CD4-positive, alpha-beta T cell (primary cell): Measurements from ENCODE around the gene VSTM1. TPM values are rescaled to one million over a fixed set of nuclear protein-coding genes. Genes with fewer than 3 reads are reported as not detected.

Source experiments
- ATAC-seq: fragments of 200-7000 bp; cut with Tn5 transposase; one replicate; pipeline ENCODE4 v1.10.0; 2022; ENCODE audit warnings: mild to moderate bottlenecking; ENCODE audit not compliant: poor library complexity
- CTCF ChIA-PET: fragments of 350-600 bp; sonication (Branson Sonifier 250); formaldehyde crosslinking; loops from one replicate; lab custom pipeline; 2021; ENCODE audit warnings: antibody characterized with exemption, inconsistent platforms; lab: Charles Lee
- POLR2A ChIA-PET: fragments of 350-600 bp; sonication (Branson Sonifier 250); formaldehyde crosslinking; loops from one replicate; lab custom pipeline; 2021; ENCODE audit warnings: antibody characterized with exemption, inconsistent platforms; lab: Charles Lee
- DNase-seq, 14 experiments: peaks; one replicate each; pipeline ENCODE4 v3.0.0-alpha.2; 2013 to 2020; ENCODE audit warnings: mixed read lengths in 2 of 14
- H3K27ac ChIP-seq, 2 donors: one replicate each; pipeline versions ENCODE4 v1.5.1 to v1.7.0; 2013; ENCODE audit warnings: low read length in 2 of 2, low read depth in 1 of 2, mild to moderate bottlenecking in 1 of 2
- H3K27me3 ChIP-seq, 2 experiments: 1 replicate in 1 of 2; 2 replicates in 1 of 2; pipeline versions ENCODE4 v1.6.1 to v1.7.0; 2013; ENCODE audit warnings: low read length in 2 of 2, control low read depth in 1 of 2, mild to moderate bottlenecking in 1 of 2, moderate library complexity in 1 of 2; ENCODE audit not compliant: insufficient read depth in 2 of 2, control insufficient read depth in 1 of 2
- H3K36me3 ChIP-seq: one replicate; pipeline ENCODE4 v1.6.1; 2013; ENCODE audit warnings: low read length, control low read depth; ENCODE audit not compliant: insufficient read depth
- H3K4me1 ChIP-seq: one replicate; pipeline ENCODE4 v1.6.1; 2013; ENCODE audit warnings: low read length, control low read depth; ENCODE audit not compliant: insufficient read depth
- H3K4me3 ChIP-seq: one replicate; pipeline ENCODE4 v1.5.1; 2013; ENCODE audit warnings: mild to moderate bottlenecking, low read length, moderate library complexity
- H3K9me3 ChIP-seq, 2 experiments: 1 replicate in 1 of 2; 2 replicates in 1 of 2; pipeline versions ENCODE4 v1.6.1 to v1.7.0; 2013; ENCODE audit warnings: low read length in 2 of 2, mild to moderate bottlenecking in 2 of 2, control low read depth in 1 of 2, moderate library complexity in 1 of 2; ENCODE audit not compliant: control insufficient read depth in 1 of 2, insufficient read depth in 1 of 2
- H3K27ac Mint-ChIP-seq: one replicate; pipeline ENCODE4 v1.8.0; 2020; ENCODE audit warnings: mixed read lengths
- H3K27me3 Mint-ChIP-seq: one replicate; pipeline ENCODE4 v1.8.0; 2021; ENCODE audit warnings: mixed read lengths
- H3K36me3 Mint-ChIP-seq: one replicate; pipeline ENCODE4 v1.8.0; 2021; ENCODE audit warnings: low read depth, mixed read lengths
- H3K4me1 Mint-ChIP-seq: one replicate; pipeline ENCODE4 v1.8.0; 2021; ENCODE audit warnings: low read depth, mixed read lengths
- H3K4me3 Mint-ChIP-seq: one replicate; pipeline ENCODE4 v1.8.0; 2020; ENCODE audit warnings: mild to moderate bottlenecking, mixed read lengths
- H3K9me3 Mint-ChIP-seq: one replicate; pipeline ENCODE4 v1.8.0; 2020; ENCODE audit warnings: mixed read lengths
- CTCF ChIP-seq: fragments of 200-600 bp; IDR thresholded peaks from one replicate; pipeline ENCODE4 v1.8.0; 2022; ENCODE audit warnings: antibody characterized with exemption, mild to moderate bottlenecking
- intact Hi-C, 2 experiments: fragments of 100-400 bp; cut with DNase I in 1 of 2; cut with micrococcal nuclease in 1 of 2; formaldehyde crosslinking; loops; one replicate each; pipeline versions ENCODE4 v1.15.1 to v1.9.0; 2023 to 2025; cut with DNase I, micrococcal nuclease
- total RNA-seq, 174 experiments: library from RNA in 2 of 174; stranded (reverse) in 2 of 174; gene quantifications; one replicate each; pipeline ENCODE4 v1.2.3 and lab custom pipeline; 2021 to 2026

VSTM1 gene
- total RNA-seq, 2 experiments from 2014 or later, result not detected

- no peak for TF ChIP-seq CTCF
- peaks cover 49% of the 10 kb centered on the region for H3K36me3 Mint-ChIP-seq
- peaks cover 18% of the 10 kb centered on the region for H3K4me1 ChIP-seq
- H3K27ac ChIP-seq, result no peak overlapping the region
- no peaks in the 10 kb centered on the region for H3K9me3 Mint-ChIP-seq
- ATAC-seq (no peak), DNase-seq (peak in 1 of 14 experiments; percentile 17)
- ChIA-PET POLR2A (no interaction called here), CTCF (no interaction called here)
- H3K4me3 ChIP-seq, result no peak overlapping the region
- peaks cover 51% of the 10 kb centered on the region for H3K36me3 ChIP-seq
- peaks cover 9% of the 10 kb centered on the region for H3K4me1 Mint-ChIP-seq
- H3K4me3 Mint-ChIP-seq, result peak overlapping the region; percentile 10
- H3K27me3 Mint-ChIP-seq, result no peaks in the 10 kb centered on the region
- intact Hi-C loops, result loop anchor here in 1 of 2 experiments (10.0 kb wide), 2 partner anchors 243 to 583 kb away; partner anchors contain the start of gene MYADM
- H3K27me3 ChIP-seq, result no peaks in the 10 kb centered on the region
- H3K9me3 ChIP-seq, result no peaks in the 10 kb centered on the region
- H3K27ac Mint-ChIP-seq, result no peak overlapping the region
These were observed 44.3 kb upstream of the VSTM1 start for GRCh38 chr19:54107876-54108490.

- H3K27ac Mint-ChIP-seq, result no peak overlapping the region
These were observed 43.0 kb upstream of the VSTM1 start for GRCh38 chr19:54106716-54107115.

GRCh38 chr19:54105796-54106195 is 42.1 kb upstream of the VSTM1 start:
- peak overlapping the region; percentile 20 for H3K4me3 Mint-ChIP-seq

More at GRCh38 chr19:54106716-54107115, 43.0 kb upstream of the VSTM1 start:
- Histone ChIP-seq H3K9me3 (no peaks in the 10 kb centered on the region), H3K4me1 (peaks cover 24% of the 10 kb centered on the region), H3K27me3 (no peaks in the 10 kb centered on the region), H3K36me3 (peaks cover 51% of the 10 kb centered on the region), H3K27ac (no peak overlapping the region), H3K4me3 (no peak overlapping the region)
- ChIA-PET POLR2A (no interaction called here), CTCF (no interaction called here)
- Mint-ChIP-seq H3K27me3 (no peaks in the 10 kb centered on the region), H3K4me3 (no peak overlapping the region), H3K4me1 (peaks cover 17% of the 10 kb centered on the region), H3K9me3 (no peaks in the 10 kb centered on the region), H3K36me3 (peaks cover 54% of the 10 kb centered on the region)
- DNase-seq (peak in 1 of 14 experiments; percentile 13), ATAC-seq (no peak)
- TF ChIP-seq CTCF, result no peak
- intact Hi-C loops, result loop anchor here in 1 of 2 experiments (10.0 kb wide), 2 partner anchors 242 to 582 kb away; partner anchors contain the start of gene MYADM

More at GRCh38 chr19:54105796-54106195, 42.1 kb upstream of the VSTM1 start:
- H3K27me3 ChIP-seq, result no peaks in the 10 kb centered on the region
- ATAC-seq, result no peak
- peak in 2 of 14 experiments; percentile 12 to 16 for DNase-seq
- ChIA-PET CTCF (no interaction called here), POLR2A (interaction anchor here (1.0 kb wide), 1 partner anchor 84 kb away, joined by 3 read pairs; the partner anchor contains the start of gene MBOAT7)
- Mint-ChIP-seq H3K27ac (no peak overlapping the region), H3K9me3 (no peaks in the 10 kb centered on the region), H3K4me1 (peaks cover 23% of the 10 kb centered on the region), H3K36me3 (peaks cover 51% of the 10 kb centered on the region), H3K27me3 (no peaks in the 10 kb centered on the region)
- H3K27ac ChIP-seq, result no peak overlapping the region
- TF ChIP-seq CTCF, result no peak
- no peak overlapping the region for H3K4me3 ChIP-seq
- peaks cover 24% of the 10 kb centered on the region for H3K4me1 ChIP-seq
- intact Hi-C loops, result loop anchor here in 1 of 2 experiments (10.0 kb wide), 2 partner anchors 241 to 581 kb away; partner anchors contain the start of gene MYADM
- peaks cover 48% of the 10 kb centered on the region for H3K36me3 ChIP-seq
- no peaks in the 10 kb centered on the region for H3K9me3 ChIP-seq
